NCI-H2196 (cell line): ENCODE data around the gene CHMP1B.
A peak's percentile ranks its signal among the peaks of the same experiment; 100 is the strongest.

Experiments used
- DNase-seq: peaks from one replicate; lab custom pipeline; 2025; ENCODE audit not compliant: unreplicated experiment; lab: John Stamatoyannopoulos, UW

CHMP1B gene, protein sequence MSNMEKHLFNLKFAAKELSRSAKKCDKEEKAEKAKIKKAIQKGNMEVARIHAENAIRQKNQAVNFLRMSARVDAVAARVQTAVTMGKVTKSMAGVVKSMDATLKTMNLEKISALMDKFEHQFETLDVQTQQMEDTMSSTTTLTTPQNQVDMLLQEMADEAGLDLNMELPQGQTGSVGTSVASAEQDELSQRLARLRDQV

DNA sequence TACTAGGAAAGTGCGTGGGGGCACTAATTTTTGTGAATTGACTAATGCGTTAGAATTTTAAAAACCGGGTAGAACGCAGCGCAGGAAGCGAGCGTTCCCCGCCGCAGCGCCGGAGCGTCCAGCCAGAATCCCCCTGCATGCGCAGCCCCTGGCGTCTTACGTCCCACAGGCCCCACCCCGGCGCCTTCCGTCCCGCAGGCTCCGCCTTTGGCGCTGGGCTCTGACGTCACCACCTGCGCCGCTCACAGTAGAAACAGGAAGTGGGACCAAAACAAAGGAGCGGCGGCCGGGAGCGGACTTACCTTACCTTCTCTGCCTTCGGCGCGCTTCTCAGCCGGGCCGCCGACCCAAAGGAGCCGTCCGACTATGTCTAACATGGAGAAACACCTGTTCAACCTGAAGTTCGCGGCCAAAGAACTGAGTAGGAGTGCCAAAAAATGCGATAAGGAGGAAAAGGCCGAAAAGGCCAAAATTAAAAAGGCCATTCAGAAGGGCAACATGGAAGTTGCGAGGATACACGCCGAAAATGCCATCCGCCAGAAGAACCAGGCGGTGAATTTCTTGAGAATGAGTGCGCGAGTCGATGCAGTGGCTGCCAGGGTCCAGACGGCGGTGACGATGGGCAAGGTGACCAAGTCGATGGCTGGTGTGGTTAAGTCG, at the start of gene CHMP1B:
TSS of gene CHMP1B (plus strand) at position 268 of the 660 bp plus-strand sequence. CDS start at position 367, 99 bp downstream.
- DNase-seq = peak; percentile 99

DNA sequence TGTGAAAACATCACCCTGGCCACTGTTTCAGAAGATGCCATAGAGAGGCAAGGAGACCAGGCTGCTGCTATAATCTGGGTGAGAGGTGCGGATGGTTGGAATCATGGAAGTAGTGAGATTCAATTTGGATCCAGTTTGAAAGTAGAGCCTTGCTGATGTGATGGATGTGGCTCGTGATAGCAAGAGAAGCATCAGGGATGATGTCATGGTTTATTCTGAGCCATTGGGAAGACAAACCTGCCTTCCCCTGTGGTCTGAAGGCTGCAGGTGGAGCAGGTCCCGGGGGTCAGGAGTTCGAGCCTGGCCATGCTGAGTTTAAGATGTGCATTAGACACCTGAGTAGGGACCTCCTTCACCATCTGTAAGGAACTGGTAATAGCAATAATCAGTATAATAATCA, 49.6 kb upstream of the CHMP1B start:
- no peak for DNase-seq

DNA sequence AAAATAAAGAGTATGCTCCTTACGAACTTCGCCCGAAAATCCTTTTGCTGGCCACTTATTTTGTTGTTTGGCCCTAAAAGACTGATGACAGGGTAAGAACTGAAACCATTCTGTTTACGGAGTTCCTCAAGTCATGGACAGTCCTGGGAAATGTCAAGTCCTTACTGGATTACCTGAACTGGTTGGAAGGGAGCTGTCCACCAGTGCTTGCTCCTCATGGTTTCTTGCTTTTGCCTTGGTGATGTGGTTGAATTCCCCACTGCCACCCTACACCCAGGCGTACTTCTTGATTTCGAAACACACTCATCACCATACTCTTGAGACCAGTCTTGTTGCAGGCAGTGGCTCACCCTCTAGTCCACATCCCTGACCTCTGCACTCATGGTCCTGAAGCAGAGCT, 49.1 kb upstream of the CHMP1B start:
- DNase-seq = no peak

DNA sequence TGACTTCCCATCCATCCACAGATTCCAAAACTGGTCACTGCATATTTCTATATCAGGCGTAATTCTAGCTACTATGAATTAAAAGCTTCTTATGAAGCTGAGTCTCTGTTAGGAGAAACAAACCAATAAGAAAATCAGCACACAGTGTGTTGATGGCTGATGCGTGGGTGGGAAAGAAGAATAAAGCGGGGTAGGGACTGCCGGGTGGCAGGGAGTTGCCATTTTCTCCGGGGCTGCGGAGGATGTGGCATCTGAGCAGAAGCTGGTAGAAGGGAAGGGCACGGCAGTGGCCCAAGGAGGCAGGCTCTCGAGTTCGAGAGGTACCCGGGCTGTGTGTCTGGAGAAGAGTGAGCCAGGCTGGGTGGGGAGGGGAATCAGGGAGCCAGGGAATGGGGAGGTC, 48.6 kb upstream of the CHMP1B start:
- DNase-seq = no peak

DNA sequence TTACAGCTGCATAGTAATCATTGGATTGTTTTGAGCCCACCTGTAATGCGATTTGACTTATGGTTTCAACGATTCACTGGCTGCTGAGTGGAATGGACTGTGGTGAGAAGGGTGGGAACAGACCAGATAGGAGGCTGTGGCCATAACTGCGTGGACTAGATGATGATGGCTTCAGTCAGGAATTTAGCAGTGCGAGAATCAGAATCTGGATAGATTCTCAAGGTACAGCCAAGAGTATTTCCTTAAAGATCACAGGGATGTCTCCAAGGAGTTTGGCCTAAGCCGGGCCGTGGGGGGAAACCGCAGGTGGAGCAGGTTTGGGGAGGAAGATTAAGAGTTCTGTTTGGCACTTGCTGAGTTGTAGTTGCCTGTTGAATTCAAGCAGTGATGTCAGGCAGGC, 44.0 kb upstream of the CHMP1B start:
- DNase-seq = no peak

DNA sequence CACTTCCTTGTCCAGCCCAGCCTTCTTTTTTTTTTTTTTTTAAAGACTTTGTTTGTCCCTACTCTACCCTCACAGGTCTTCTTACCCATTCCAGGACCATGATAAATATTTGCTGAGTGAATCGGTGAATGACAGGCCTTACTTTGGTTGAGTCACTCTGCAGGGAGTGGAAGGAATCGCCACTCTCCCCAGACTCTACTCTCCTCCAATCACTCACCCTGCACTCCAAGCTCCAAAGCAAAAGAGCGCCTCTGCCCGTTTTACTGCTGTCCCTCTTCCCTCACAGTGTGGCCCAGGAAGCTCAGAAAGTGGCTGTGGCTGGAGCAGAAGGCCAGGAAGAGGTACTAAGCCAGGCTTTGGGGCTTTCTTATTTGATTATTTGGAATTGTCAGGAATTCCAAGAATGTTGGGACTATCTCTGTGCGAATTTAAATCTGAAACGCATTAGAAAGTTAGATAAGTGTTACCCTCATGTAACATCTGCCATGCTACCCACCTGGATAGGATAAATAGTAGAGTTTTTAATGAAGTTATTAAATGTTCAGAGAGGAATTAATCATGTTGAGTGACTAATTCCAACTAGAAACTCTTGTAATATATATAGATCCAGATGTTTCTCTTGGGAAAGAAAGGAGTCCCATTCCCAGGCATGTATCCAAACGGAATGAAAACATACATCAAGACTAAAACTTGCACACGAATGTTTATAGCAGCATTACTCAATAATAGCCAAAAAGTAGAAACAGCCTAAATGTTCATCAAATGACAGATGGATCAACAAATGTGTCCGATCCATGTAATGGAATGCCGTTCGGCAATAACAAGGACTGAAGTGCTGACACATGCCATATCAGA, 43.0 kb upstream of the CHMP1B start:
- DNase-seq = no peak

DNA sequence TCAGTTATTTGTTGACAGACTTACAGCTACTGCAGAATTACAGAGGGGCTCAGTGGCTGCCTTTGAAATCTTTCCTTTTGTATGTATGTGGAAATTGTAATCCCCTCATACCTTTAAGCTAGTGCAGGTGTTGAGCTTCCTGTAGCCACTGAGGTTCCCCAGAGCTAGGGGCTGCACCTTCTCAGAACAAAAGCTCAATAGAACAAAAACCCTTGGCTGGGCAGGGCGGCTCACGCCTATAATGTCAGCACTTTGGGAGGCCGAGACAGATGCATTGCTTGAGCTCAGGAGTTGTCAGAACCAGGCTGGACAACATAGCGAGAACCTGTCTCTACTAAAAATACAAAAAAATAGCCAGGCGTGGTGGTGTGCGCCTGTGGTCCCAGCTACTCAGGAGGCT, 41.3 kb upstream of the CHMP1B start:
- no peak for DNase-seq

DNA sequence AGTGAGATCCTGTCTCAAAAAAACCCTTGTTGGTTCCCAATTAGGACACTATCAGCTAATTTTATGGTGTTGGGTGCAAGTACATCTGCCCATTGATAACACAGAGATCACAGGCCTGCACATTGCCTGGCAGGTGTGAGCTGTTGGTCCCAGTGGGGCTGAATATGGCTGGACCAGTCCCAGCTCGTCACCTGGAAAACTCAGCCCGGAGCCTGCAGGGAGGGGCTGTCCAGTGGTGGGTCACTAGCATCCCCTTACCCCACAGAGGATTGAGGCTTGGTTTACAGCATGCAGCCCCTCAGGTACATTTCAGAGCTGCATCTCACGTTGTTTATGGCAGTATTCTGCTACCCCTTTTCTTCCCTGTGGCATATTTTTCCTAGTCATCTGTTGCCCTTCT, 40.8 kb upstream of the CHMP1B start:
- DNase-seq = no peak

DNA sequence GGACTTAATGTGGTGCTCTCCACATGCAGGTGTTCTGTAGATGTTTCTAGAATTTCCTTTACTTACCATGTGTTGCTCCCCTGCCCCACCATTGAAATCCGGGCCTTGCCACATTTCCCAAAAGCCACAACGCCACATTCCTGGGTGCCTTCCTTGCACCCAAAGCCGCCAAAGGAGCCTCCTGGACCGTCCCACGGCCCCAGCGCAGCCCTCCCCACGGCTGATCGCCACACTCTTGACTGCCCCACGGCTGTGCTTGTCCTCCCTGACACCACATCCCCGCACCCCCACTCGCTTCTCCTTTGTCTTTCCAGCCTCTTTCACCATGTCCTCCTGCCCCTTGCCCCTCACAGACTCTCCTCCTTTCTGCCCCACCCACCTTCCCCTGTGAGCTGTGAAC, 40.2 kb upstream of the CHMP1B start:
- no peak for DNase-seq

DNA sequence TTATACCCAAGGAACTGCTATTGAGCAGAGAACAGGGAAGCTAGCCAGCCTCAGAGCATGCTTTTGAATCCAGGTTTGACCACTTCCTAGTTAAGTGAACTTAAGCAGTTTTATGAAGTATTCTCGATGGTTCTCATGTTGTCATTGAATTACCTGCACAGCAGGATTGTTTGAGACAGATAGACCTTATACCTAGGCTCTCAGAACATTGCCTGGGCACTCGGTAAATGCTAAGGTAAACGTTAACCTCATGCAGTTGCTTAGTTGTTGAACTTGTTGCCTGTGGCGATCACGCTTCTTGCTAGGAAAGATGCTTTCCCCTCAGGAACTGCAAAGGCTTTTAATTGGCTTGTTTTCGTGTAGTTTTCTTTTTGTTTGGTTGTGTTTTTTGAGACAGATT, 34.0 kb upstream of the CHMP1B start:
- no peak for DNase-seq

DNA sequence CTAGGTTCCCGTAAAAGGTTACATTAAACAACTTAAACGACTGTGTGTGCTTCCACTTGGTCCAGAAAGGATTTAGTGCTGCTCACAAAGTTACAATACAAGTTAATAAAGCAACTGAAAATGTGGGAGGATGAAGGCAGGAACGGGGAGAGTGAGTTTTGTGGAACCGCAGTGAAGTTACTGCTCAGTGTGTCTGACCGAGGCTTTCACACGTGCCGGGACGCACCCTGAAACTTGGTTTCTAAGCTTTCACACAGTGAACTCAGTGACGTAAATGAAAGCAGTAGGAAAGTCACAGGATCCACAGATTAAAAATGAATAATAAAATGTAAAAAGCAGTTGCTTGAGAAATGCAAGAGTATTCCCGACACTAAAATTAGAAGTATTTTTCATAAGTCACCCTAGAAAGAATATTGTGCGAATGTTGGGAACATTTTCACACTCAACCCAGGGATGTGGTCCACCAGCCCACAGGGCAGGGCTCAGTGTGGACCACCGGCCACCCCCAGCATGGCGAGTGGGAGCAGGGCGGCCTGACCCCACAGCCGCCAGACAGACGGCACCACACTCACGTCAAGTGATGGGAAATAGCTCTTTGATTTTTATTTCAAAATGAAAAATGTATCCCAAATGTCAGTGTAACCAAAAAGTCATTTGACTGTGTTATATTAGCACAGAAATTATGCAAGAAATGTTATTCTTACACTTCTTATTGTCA, 32.6 kb upstream of the CHMP1B start:
- no peak for DNase-seq

DNA sequence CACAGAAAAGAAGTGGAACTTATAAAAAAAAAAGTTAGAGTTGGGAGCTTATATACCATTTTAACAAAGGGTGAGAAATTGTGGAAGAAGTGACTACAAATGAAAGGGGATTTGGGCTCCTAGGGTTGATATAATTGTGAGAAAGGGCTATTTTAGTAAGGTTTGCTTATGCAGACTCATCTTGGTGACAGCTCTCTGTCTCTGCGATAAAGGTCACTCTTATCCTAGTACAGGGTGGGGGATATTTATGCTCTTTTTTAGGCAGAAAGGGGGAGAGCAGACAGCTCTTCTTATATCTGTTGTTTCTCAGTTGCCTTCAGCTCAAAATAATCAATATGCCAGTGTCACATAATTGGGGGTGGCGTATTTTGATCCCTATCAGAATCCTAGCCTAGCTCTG, 31.3 kb upstream of the CHMP1B start:
- no peak for DNase-seq

DNA sequence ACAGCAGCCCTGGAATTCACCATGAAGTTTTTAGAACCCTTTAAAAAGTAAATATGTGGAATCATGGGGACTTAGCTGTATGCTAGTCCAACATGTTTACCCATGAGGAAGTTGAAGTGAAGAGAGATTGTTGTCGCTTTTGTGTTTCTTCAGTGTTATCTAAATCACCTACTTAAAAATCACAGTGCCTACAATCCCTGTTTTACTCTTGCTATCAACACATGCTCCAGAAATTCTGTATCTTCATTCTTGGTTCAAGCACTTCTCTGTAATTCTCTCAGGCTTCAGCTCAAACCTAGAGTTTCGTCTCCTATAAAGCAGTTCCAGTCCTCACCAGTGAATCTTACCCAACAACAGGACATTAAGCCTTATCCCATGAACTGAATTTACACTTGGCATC, 30.5 kb upstream of the CHMP1B start:
- DNase-seq = no peak

DNA sequence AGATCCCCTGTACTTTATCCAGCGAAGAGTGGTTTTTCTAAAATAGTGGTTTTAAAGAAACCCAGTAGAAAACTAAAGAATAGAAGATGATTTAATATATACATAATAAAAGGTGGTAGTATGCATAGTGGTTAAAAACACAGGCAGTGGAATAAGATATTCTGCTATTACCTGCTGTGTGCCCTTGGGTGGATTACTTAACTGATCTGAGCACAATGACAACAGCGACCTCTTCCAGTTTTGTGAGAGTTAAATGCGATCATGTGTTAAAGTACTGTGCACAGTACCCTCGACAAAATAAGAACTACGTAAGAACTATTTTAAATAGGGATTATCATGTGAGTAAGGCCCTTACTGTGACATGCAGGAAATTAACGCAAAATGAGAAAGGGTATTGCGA, 30.0 kb upstream of the CHMP1B start:
- no peak for DNase-seq

DNA sequence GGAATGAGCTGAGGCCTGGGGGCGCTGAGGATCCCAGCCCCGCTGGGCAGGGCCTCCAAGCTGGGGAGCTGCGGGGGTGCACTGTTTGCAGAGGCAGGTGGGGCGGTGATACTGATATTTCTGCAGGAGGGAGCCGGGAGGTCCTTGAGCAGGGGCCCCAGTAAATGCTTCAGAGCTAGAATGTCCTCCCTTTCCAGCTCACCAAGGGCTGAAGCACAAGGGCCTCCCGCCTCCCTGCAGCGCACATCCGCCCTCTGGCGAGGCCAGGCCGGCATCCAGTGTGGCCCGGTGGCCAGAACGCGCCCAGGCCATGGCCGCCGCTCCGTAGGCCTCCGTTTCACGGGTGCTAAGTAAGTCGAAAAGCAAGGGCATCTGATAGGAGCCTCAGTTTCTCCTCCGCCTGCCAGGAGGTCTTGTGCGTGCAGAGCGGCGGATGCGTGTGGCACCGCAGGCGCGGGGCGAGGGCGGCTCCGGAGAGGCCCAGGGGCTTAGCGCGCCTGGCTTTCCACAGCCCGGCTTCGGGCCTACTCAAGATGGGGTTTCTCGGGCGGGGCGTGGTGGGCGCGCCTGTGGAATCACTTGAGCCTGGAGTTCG, 29.5 kb upstream of the CHMP1B start:
- no peak for DNase-seq

DNA sequence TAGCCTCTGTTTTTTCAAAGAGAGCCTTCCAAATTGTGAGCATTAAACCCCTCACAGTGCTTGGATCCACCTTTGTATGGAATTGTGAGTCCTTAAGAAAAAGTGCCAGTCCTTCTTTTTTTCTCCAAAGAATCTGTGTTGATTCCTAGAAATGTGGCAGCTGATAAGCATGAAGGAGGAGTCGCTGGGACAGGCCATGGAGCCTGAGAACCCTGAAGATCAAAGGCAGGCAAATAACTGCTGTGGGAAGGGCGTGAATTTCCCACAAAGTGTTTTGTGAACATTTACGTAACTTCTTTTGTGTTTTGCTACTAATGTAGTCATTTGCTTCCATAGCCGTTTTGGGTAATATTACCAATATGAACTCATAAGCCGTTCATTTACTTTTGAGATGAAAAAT, 27.7 kb upstream of the CHMP1B start:
- no peak for DNase-seq

DNA sequence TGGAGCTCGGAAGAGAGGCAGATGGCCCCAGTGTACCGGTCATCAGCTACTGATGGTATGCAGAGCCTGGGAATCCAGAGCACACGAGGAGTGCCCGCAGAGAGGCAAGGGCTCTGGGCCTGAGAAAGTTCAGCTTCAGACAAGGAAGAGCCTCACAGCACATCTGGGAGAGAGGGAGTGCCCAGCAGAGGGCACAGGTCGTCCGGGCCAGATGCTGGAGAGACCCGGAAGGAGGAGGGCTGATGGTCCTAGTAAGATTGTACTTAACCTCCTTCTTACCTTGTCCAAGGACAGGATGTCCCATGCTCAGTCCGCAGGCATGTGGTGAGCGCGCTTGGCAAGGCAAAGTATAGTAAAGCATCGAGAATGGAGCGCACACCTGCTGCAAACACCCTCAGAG, 24.4 kb upstream of the CHMP1B start:
- DNase-seq = no peak

DNA sequence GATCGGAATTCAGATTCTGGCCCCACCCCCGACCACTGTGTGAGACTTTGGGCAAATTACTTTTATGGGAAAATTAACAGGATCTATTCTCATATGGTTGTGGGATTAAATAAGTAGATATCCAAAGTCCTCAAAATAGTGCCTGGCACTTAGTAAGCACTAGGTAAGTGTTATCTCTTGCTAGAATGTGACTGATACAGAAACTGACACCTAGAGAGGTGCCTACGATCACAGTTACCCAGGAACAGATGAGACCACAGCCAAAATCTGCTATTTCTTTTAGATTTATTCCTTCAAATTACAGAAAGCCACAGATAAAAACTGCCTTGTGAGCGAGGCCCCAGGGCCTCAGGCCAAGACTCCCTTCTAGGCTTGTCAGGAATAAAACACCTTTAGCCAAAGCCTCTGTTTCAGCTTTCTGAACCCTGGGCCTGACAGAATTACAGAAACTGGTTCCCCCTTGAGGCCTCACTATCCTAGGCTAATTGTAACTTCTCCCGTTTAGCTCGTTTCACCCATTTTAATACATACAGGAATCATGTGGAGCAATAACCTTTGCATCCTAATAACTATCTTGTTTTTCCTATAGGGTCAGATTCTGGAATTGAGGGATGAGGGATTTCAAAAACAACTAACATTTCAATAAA, 22.3 kb upstream of the CHMP1B start:
- no peak for DNase-seq

DNA sequence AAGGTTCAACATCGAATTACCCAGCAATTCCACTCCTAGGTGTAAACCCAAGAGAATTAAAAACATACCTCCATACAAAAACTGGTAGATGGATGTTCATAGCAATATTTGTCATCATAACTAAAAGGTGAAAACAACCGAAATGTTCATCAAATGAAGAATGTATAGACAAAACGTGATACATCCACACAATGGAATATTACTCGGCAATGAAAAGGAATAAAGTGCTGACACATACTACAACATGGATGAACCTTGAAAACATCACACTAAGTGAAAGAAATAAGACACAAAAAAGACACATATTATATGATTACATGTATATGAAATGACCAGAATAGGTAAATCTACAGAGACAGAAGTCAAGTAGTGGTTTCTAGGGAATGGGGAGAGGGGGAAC, 20.6 kb upstream of the CHMP1B start:
- DNase-seq = no peak

DNA sequence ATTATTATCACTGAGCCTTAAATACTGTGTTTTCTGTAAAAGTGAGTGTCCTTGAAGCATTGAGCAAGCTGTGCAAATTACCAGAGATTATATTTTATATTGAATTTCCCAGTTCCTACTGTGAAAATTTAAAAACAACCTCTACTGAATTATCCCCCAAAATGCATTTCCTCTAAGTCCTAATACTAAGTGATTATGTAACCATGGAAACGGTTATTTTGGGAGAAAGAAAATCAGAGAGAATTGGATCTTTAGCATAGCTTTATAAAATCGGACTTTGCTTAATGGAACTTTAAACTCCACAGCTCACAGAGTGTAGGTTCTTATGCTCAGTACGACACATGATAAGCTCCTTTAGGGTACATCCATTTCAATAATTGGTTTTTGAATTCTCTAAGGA, 19.3 kb upstream of the CHMP1B start:
- no peak for DNase-seq

DNA sequence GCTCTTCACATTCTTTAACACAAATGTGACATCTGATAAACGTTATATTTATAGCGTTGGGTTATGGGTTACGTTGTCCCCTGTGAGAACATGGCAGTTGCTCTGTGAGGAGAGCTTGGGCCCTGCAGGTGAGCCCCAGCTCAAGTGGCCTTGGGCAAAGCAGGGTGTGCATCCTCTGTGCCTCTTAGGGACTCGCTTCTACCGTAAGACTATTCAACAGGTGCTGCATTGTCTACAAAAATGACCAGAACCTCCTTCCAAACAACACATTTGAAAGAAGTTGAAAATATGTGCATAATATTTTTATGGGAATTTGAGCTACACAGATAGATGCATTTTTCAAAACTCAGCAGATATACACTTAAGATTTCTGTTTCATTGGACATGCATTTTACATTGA, 16.4 kb upstream of the CHMP1B start:
- DNase-seq = no peak
